NCI-H345 (cell line): ENCODE results near the gene CBLC.

Experiments used
- DNase-seq: peaks from one replicate; lab custom pipeline; 2025; lab: John Stamatoyannopoulos, UW

CBLC gene, protein sequence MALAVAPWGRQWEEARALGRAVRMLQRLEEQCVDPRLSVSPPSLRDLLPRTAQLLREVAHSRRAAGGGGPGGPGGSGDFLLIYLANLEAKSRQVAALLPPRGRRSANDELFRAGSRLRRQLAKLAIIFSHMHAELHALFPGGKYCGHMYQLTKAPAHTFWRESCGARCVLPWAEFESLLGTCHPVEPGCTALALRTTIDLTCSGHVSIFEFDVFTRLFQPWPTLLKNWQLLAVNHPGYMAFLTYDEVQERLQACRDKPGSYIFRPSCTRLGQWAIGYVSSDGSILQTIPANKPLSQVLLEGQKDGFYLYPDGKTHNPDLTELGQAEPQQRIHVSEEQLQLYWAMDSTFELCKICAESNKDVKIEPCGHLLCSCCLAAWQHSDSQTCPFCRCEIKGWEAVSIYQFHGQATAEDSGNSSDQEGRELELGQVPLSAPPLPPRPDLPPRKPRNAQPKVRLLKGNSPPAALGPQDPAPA

DNA sequence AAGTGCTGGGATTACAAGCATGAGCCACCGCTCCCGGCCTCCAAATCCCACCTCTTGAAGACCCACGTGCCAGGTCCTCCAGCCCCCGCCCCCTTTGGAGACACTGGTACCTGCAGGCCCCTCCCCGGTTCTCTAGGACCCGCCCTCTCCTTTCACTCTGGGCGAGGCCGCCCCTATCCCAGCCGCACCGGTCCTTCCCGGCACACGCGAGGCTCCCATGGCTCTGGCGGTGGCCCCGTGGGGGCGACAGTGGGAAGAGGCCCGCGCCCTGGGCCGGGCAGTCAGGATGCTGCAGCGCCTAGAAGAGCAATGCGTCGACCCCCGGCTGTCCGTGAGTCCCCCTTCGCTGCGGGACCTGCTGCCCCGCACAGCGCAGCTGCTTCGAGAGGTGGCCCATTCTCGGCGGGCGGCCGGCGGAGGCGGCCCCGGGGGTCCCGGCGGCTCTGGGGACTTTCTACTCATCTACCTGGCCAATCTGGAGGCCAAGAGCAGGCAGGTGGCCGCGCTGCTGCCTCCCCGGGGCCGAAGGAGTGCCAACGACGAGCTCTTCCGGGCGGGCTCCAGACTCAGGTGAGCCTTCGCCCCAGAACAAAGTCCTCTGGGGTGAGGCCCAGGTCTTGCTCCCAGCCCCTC, at the start of gene CBLC:
TSS of gene CBLC (plus strand) at position 176 of the 633 bp plus-strand sequence. CDS start at position 218, 42 bp downstream.
- DNase-seq, result no peak

DNA sequence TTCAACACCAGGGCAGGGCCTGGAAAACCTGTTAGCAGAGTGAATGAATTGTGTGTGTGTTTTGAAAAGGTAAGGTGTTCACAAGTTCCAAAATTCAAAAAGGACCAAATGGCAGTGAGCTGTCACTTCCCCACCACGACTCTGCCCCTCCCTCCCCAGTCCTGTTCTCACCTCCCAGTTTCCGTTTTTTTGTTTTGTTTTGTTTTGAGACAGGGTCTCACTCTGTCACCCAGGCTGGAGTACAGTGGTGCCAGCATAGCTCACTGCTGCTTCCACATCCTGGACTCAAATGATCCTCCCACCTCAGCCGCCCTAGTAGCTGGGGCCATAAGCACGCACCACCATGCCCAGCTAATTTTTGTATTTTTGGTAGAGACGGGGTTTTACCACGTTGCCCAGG, 49.5 kb upstream of the CBLC start:
- DNase-seq, result no peak

DNA sequence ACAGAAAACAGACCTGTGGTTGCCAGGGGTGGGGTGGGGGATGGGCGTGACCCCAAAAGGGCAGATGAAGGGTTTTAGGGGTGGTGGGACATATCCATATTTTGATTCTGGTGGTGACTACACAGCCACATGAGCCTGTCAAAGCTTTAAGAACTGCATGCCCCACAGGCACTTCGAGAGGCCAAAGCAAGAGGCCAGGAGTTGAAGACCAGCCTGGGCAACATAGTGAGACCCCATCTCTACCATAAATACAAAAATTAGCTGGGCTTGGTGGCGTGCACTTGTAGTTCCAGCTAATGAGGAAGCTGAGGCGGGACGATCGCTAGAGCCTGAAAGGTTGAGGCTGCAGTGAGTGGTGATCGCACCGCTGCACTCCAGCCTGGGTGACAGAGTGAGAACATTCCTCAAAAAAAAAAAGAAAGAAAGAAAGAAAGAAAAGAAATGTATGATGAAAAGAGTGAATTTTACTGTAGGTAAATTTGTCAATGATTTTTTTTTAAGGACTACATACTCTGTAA, 48.1 kb upstream of the CBLC start:
- DNase-seq, result no peak

DNA sequence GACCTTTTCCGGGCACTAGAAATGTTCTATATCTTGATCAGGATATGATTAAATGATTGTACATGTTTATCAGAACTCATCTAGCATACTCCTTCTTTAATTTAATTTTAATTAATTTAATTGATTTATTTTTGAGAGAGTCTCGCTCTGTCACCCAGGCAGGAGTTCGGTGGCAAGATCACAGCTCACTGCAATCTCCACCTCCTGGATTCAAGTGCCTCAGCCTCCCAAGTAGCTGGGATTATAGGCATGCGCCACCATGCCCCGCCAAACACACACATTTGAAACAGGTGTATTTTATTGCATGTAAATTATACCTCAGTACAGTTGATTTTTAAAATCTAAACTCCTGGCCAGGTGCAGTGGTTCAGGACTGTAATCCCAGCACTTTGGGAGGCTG, 46.6 kb upstream of the CBLC start:
- DNase-seq, result no peak

DNA sequence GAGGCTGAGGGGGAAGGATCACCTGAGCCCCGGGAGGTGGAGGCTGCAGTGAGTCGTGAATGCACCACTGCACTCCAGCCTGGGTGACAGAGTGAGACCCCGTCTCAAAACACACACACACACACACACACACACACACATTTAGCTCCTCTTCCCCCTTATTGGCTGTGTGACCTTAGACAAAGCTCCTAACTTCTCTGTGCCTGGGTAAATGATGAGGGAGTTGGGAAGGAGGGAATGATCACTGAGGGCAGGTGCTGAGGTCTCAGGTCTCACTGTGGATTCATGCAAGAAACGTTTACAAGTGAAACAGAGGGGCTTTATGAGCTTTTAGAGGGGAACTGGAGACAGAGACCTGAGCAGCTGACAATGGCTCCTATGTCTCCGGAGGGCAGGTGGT, 46.1 kb upstream of the CBLC start:
- DNase-seq, result no peak

DNA sequence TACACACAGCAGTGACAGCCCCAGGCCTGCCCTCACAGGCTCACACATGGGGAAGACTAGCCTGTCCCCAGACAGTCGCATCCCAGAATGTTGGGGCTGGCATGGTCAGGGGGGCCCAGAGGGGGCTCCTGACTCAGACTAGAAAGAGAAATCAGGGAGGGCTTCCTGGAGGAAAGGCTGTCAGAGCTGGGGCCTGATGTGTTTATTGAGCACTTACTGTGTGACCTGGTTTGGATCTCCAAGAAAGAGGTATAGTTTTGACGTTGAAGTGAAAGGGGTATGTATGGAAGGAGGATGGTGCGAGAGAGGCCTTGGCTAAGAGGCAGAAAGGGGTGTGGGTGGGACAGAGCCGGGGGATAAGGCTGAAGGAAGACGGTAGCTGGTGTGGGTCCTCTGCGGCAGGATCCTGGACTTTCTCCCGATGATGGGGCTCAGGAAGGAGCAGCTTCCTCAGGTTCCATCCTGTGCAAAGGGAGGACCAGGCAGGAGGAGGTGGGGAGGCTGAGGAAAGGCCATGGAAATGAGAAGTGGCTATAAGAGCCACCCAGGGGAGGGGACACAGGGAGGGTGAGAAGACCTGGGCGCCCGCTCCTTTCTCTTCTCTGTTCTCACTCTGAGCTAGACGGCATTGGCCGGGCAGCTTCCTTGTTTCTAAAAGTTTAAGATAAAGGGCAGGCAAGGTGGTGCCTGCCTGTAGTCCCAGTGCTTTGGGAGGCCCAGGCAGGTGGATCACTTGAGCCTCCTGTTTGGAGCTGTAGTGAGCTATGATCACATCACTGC, 45.3 kb upstream of the CBLC start:
- no peak for DNase-seq

DNA sequence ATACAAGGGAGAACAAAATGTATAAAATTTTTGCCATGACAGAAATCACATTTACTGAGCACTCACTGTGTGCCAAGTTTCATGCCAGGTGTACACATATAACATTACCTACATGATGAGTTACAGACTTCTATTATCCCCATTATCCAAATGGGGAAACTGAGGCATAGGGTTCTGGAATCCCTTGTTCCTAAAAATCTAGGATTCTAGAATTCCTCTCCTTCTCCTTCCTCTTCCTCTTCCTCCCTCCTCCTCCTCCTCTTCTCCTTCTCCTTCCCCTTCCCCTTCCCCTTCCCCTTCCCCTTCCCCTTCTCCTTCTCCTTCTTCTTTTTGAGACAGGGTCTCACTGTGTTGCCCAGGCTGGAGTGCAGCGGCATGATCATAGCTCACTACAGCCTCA, 43.3 kb upstream of the CBLC start:
- no peak for DNase-seq

DNA sequence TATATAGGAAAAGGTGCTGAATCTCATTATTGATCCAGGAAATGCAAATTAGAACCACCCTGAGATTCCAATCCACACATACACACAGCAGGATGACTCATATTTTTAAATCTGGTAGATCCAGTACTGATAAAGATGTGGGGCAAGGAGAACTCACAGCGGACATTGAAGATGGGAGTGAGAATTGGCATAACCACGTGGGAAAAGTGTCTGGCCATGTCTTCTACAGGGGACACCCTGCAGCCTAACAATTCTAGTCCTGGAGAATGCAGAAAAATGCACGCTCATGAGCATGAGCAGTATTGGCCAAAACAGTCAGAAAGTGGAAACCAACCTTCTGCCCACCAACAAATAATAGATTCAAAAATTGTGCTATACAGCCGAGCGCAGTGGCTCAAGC, 42.7 kb upstream of the CBLC start:
- no peak for DNase-seq

DNA sequence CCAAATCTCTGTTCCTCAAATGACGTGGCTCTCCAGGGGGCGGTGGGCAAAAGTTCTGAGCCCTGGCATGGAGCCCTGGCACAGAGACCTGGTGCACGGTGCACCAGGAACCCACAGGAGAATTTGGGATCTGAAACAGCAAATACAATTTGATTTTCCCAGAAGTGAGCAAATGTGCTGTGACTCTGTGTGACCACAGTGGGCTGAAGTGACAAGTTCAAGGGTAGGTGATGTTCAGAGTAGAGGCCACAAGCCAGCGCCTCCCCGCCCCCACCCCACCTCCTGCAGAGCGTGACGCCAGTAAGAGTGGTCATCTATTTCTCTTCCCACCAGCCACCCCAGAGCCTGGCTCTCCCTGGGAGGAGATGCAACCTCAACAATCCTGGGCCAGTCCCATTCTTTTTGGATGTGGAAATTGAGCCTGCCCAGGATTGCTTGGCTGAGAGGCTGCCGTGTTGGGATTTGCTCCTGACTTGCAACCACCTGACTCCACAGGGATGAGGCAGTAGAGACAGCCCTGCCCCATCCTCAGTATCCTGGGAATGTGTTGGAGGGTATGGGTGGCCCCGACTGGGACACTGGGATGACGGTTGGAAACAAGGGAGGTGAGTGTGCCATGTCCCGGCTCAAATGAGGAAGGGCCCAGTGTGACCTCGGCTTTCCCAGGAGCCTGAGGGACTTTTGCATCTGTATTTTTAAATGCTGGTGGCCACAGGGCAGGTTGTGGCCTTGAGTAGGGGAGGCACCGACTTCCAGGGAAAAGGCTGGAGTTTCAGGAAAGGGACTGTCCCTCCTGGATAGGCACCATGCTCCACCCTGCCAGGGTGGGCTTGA, 40.2 kb upstream of the CBLC start:
- no peak for DNase-seq

DNA sequence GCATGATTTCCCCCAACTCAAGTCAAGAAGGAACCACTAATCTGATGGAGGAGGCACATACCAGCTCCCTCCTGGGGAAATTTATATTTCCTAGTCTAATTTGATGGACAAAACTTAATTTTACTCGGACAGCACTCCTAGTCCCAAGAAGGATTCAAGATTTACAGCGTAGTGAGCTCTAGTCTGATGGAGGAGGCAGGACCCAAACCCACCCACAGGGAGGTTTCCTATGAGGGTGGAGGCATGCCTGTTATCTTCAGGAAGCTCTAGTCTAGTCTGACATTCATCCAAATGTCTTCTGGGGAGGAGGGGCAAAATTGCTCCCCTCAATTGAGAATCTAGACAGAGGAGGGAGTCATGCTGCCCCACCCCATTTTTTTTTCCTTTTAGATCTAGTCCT, 39.6 kb upstream of the CBLC start:
- no peak for DNase-seq

DNA sequence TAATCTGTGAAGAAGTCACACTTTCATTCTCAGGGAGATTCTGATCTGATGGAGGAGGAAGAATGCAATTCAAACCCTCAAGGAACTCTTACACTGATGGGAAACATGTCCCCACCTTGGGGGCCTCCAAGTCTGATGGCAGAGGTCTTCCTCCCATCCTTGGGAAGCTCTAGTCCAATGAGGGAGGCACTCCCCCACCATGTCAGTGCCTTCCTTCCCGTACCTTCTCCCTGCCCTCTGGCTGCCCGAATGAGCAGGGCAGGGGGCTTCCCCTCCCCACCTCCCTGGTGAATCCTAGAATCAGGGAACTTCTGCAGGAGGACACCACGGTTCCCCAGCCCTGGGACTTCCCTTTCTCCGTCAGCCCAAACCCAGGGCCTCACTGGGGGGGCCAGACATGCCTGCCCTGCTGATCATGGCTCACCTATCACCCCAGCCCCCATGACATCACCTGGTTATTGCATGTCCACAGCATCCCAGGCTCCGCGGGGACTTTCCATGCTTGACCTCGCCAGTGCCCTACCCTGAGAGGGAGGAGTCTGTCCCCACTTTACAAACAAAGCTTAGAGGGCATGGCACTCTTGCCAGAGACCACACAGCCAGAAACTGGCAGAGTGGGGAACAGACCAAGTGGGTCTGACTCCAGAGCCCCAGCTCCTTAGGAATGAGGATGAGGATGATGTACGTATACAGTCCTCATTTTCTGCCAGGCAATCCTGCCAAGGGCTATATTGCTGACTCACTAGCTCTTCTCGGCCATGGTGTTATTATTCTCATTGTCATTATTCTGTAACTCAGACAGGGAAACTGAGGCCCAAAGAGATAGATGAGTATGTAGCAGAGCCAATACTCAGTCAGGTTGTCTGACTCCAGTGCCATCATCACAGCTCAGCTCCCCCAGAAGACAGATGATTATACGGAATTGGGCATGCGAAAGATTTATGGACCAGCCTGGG, 38.8 kb upstream of the CBLC start:
- no peak for DNase-seq

DNA sequence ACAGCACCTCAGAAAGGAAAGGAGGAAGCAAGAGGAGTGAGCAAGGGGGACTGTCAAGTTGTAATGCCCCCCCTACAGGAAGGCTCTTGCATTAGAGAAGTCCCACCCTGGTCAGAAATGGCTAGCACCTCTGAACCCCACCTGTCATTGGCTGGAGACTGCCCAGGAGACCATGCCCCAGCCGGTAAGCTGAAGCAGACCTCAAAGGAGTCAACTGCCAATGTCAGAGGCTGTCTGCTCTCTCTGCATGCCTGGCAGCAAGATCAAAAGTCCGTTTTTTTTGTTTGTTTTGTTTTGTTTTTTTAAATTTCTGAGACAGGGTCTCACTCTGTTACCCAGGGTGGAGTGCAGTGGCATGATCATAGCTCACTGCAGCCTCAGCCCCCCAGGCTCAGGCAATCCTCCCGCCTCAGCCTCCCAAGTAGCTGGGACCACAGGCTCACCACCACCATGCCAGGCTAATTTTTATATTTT, 37.3 kb upstream of the CBLC start:
- DNase-seq, result no peak

DNA sequence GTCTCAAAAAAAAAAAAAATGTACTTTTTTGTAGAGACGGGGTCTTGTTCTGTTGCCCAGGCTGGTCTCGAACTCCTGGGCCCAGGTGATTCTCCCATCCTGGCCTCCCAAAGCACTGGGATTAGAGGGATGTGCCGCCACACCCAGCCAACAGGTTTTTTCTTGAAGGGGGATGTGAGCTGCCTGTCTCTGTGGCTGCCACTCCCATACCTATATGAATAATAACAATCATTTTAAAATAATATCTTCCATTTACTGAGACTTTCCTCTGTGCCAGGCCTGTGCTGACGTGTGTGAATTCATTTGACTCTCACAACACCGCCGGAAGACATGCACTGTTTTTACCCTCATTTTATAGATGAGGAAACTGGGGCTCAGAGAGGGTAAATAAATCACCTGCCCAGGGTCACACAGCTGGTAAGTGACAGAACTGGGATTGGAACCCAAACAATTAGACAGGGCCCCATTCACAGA, 36.4 kb upstream of the CBLC start:
- no peak for DNase-seq

DNA sequence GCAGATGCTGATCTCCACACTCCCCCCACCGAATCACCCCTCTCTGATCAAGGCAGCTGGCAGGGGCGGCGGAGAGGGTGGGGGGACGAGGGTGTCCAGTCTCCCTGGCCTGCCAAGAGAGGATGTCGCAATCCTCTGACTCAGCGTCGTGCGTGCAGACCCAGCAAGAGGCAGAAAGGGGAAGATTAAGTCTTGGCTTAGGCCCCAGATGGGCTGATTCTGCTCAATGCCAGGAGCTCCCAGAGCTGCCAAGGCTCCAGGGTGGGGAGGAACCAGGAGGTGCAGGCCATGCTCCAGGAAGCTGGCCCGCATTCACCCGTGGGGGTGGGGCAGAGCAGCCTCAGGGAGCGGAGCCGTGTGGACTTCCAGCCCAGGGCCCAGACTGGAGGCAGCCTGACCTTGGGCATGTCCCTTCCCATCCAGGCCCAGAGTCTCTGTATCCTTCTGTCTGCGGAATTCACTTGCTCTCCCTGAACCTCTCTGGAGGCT, 35.8 kb upstream of the CBLC start:
- DNase-seq, result peak; percentile 3

DNA sequence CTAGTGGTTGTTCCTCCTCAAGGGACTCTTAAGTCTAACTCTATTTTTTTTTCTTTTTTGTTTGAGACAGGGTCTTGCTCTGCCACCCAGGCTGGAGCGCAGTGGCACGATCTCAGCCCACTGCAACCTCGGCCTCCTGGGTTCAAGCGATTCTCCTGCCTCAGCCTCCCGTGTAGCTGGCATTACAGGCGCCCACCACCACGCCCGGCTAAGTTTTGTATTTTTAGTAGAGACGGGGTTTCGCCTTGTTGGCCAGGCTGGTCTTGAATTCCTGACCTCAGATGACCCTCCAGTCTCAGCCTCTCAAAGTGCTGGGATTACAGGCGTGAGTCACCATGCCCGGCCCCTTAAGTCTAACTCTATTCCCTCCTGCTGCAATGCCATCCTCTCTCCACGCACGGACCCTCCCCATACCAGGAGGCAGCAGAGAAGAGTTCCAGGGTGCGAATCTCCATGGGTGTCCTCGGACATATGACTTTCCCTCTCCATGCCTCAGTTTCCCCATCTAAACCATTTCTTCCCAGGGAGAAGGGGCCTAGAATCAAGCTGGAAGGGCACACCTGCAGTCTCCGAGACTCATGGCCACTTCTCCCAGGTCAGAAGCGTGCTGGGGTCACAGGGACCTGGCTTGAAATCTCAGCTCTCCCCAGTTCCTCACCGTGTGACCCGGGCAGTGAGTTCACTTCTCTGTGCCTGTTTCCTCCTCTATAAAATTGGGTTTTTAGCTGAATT, 35.2 kb upstream of the CBLC start:
- DNase-seq, result no peak

DNA sequence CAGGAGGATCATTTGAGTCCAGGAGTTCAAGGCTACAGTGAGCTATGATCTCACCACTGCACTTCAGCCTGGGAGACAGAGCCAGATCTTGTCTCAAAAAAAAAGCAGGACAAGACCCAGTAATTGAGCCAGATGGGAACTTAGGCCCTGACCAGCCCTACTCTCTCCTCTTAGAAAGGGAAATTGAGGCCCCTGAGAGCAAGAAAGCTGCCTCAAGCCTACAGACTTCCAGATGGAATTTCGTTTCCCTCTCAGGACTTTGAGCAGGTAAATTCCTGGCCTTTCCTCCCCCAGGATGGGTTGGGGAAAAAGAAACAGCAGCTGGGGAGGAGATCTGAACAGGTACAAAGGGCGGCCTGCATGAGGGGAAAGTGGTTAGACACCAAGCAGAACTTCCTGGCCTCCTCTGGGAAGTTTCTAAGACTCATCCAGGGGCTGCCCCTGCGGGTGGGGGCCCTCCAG, 32.8 kb upstream of the CBLC start:
- no peak for DNase-seq

DNA sequence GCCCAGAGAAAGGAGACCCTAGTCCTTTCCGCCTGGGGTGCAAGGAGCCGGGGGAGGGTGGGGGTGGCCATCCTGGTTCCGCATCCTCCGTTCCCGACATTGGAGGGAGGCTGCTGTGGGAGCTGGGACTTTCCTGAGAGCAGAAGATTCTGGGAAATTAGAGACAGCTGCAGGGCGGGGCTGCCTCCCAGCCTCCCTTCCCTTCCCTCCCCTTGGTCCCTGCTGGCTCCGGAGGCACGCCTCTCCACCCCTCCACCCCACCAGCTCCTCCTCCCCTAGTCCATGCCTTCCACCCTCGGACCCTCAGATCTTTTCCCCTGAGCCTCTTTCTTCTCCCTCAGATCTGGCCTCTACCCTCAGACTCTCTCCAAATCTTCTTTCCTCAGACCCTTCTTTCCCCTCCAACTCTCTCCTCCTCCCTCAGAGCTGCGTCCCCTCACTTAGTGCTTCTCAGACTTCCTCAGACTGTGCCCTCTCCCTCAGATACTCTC, 32.3 kb upstream of the CBLC start:
- no peak for DNase-seq

DNA sequence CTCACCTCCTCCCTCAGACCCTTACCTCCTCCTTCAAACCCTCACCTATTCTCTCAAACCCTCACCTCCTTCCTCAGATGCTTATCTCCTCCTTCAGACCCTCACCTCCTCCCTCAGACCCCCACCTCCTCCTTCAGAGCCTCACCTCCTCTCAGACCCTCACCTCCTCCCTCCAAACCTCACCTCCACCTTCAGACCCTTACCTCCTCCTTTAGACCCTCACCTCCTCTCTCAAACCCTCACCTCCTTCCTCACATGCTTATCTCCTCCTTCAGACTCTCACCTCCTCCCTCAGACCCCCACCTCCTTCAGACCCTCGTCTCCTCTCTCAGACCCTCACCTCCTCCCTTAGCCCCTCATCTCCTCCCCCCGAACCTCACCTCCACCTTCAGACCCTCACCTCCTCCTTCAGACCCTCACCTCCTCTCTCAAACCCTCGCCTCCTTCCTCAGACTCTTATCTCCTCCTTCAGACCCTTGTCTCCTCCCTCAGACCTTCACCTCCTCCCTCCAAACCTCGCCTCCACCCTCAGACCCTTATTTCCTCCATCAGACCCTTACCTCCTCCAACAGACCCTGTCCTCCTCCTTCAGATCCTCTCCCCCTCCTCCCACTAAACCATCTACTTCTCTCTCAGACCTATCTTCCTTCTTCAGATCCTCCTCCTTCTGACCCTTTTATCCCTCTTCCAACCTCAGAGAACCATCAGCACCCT, 31.6 kb upstream of the CBLC start:
- no peak for DNase-seq

DNA sequence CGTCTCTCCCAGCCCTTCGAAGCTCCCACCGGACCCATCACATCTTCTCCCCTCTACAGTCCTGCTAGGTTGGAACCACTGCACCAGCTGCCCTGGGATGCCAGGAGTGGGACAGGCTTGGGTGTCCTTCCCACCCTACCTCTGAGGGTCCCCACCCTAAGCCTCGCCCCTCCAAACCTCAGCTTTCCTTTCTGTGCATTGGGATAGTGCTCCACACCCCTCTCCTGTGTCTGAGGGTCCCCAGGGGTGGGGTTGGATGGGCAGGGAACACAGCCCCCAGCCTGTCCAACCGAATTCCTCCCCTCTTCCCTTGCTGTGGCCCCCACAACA, 31.1 kb upstream of the CBLC start:
- no peak for DNase-seq
